Liver (tissue), 9 donors: ENCODE data around the gene CLK1. TPM values are rescaled to one million over a fixed set of nuclear protein-coding genes. Genes with fewer than 3 reads are reported as not detected.
"Not testable (repeated sequence)": the region's sequence is repeated elsewhere in the genome, so short reads cannot be mapped to it uniquely, and the experiment has no call there.

Experiments
- DNase-seq: peaks from one replicate; pipeline ENCODE4 v3.0.0-alpha.2; 2017; ENCODE audit warnings: low spot score
- H3K27ac ChIP-seq, 2 donors: one replicate each; pipeline ENCODE4 v1.7.0; 2013; ENCODE audit warnings: inconsistent platforms in 2 of 2, low read length in 2 of 2, control low read depth in 1 of 2, low read depth in 1 of 2, mild to moderate bottlenecking in 1 of 2
- H3K27me3 ChIP-seq, 4 donors: one replicate each; pipeline versions ENCODE4 v1.6.1 to v1.7.0; 2013; ENCODE audit warnings: low read length in 3 of 4, inconsistent platforms in 1 of 4, mild to moderate bottlenecking in 1 of 4, moderate library complexity in 1 of 4; ENCODE audit not compliant: control insufficient read depth in 4 of 4, insufficient read depth in 4 of 4
- H3K36me3 ChIP-seq, 4 donors: one replicate each; pipeline versions ENCODE4 v1.6.1 to v1.7.0; 2013; ENCODE audit warnings: low read length in 3 of 4, mild to moderate bottlenecking in 3 of 4, low read depth in 1 of 4, moderate library complexity in 1 of 4; ENCODE audit not compliant: control insufficient read depth in 4 of 4, insufficient read depth in 3 of 4
- H3K4me1 ChIP-seq, 4 donors: one replicate each; pipeline versions ENCODE4 v1.6.1 to v1.7.0; 2013; ENCODE audit warnings: low read length in 3 of 4, mild to moderate bottlenecking in 3 of 4, moderate library complexity in 1 of 4; ENCODE audit not compliant: control insufficient read depth in 4 of 4, insufficient read depth in 4 of 4
- H3K4me3 ChIP-seq, 3 donors: one replicate each; pipeline versions ENCODE4 v1.6.1 to v1.7.0; 2013; ENCODE audit warnings: low read length in 3 of 3, control low read depth in 1 of 3, low read depth in 1 of 3, mild to moderate bottlenecking in 1 of 3
- H3K9ac ChIP-seq, 2 donors: one replicate each; pipeline ENCODE4 v1.7.0; 2013; ENCODE audit warnings: low read length in 2 of 2, mild to moderate bottlenecking in 2 of 2, moderate library complexity in 2 of 2, control low read depth in 1 of 2, low read depth in 1 of 2
- H3K9me3 ChIP-seq, 4 donors: one replicate each; pipeline versions ENCODE4 v1.6.1 to v1.7.0; 2013; ENCODE audit warnings: low read length in 3 of 4; ENCODE audit not compliant: control insufficient read depth in 4 of 4
- EGR1 ChIP-seq, 2 donors: IDR thresholded peaks; 2 replicates each; pipeline ENCODE4 v1.6.1; 2016 to 2018; ENCODE audit warnings: antibody characterized with exemption in 2 of 2, low read depth in 2 of 2
- FOXA1 ChIP-seq: IDR thresholded peaks from 2 replicates; pipeline ENCODE4 v1.6.1; 2016; ENCODE audit warnings: antibody characterized with exemption
- FOXA2 ChIP-seq: IDR thresholded peaks from 2 replicates; pipeline ENCODE4 v1.6.1; 2016; ENCODE audit warnings: antibody characterized with exemption
- GABPA ChIP-seq, 2 donors: IDR thresholded peaks in 1 of 2; conservative IDR thresholded peaks in 1 of 2; 2 replicates each; pipeline ENCODE4 v1.6.1; 2016; ENCODE audit warnings: antibody characterized with exemption in 2 of 2, mild to moderate bottlenecking in 1 of 2, moderate library complexity in 1 of 2
- HNF4A ChIP-seq, 2 donors: conservative IDR thresholded peaks; 2 replicates each; pipeline ENCODE4 v1.6.1; 2016; ENCODE audit warnings: antibody characterized with exemption in 2 of 2, mild to moderate bottlenecking in 2 of 2
- HNF4G ChIP-seq: IDR thresholded peaks from 2 replicates; pipeline ENCODE4 v1.6.1; 2016; ENCODE audit warnings: antibody characterized with exemption
- JUND ChIP-seq, 2 donors: IDR thresholded peaks; 2 replicates each; pipeline ENCODE4 v1.6.1; 2016; ENCODE audit warnings: antibody characterized with exemption in 2 of 2
- NR2F2 ChIP-seq: IDR thresholded peaks from 2 replicates; pipeline ENCODE4 v1.6.1; 2016; ENCODE audit warnings: antibody characterized with exemption
- RAD21 ChIP-seq, 2 donors: IDR thresholded peaks; 2 replicates each; pipeline ENCODE4 v1.6.1; 2016; ENCODE audit warnings: antibody characterized with exemption in 2 of 2, mild to moderate bottlenecking in 2 of 2
- SP1 ChIP-seq: IDR thresholded peaks from 2 replicates; pipeline ENCODE4 v1.6.1; 2018; ENCODE audit warnings: antibody characterized with exemption, mild to moderate bottlenecking
- TAF1 ChIP-seq: conservative IDR thresholded peaks from 2 replicates; pipeline ENCODE4 v1.6.1; 2016; ENCODE audit warnings: antibody characterized with exemption, mild to moderate bottlenecking
- YY1 ChIP-seq: IDR thresholded peaks from 2 replicates; pipeline ENCODE4 v1.6.1; 2016; ENCODE audit warnings: antibody characterized with exemption, mild to moderate bottlenecking
- WGBS: extraction: QIAGEN DNeasy Blood & Tissue Kit; methylation state at CpG from one replicate; pipeline ENCODE4 v1.1.7; 2013; 5-methylcytosine and 5-hydroxymethylcytosine counted together
- polyA plus RNA-seq, 2 donors: library from polyadenylated mRNA; stranded (reverse) in 1 of 2; unstranded in 1 of 2; fragments of 200-250 nt in 1 of 2; fragments of >200 nt in 1 of 2; fragmentation: Nextera tagmentation in 1 of 2; extraction: Ambion mirVana in 1 of 2; gene quantifications; one replicate each; pipeline versions ENCODE4 v1.2.1 to v1.2.3, GENCODE V29; 2013 to 2015
- total RNA-seq, 2 donors: library from RNA; depleted of rRNA; stranded (reverse); fragments of >200 nt; gene quantifications; one replicate each; pipeline ENCODE4 v1.2.3, GENCODE V29; 2014
- TF ChIP-seq, protein P1 (sequence below): IDR thresholded peaks from 2 replicates; pipeline ENCODE4 v1.6.1; 2016; ENCODE audit warnings: antibody characterized with exemption
- TF ChIP-seq, protein P2 (sequence below): IDR thresholded peaks from 2 replicates; pipeline ENCODE4 v1.6.1; 2016; ENCODE audit warnings: antibody characterized with exemption, mild to moderate bottlenecking
- TF ChIP-seq, protein P3 (sequence below): IDR thresholded peaks from 2 replicates; pipeline ENCODE4 v1.6.1; 2016; ENCODE audit warnings: antibody characterized with exemption
- TF ChIP-seq, protein P4 (sequence below): IDR thresholded peaks from 2 replicates; pipeline ENCODE4 v1.6.1; 2016; ENCODE audit warnings: antibody characterized with exemption
- TF ChIP-seq, protein P5 (sequence below): fragments of 150-350 bp; IDR thresholded peaks from 2 replicates; pipeline ENCODE4 v1.5.1; 2017; ENCODE audit warnings: improper control_type of control experiment, low read depth, low read length; ENCODE audit not compliant: missing input control
- donor health status: healthy.
- donor health status: healthy.
- donor health status: healthy.
- donor health status: healthy.
- donor health status: healthy.

Gene CLK1
- total and polyA plus RNA-seq, 4 donors: 21.2 to 86.3 (median 61.8) TPM

DNA sequence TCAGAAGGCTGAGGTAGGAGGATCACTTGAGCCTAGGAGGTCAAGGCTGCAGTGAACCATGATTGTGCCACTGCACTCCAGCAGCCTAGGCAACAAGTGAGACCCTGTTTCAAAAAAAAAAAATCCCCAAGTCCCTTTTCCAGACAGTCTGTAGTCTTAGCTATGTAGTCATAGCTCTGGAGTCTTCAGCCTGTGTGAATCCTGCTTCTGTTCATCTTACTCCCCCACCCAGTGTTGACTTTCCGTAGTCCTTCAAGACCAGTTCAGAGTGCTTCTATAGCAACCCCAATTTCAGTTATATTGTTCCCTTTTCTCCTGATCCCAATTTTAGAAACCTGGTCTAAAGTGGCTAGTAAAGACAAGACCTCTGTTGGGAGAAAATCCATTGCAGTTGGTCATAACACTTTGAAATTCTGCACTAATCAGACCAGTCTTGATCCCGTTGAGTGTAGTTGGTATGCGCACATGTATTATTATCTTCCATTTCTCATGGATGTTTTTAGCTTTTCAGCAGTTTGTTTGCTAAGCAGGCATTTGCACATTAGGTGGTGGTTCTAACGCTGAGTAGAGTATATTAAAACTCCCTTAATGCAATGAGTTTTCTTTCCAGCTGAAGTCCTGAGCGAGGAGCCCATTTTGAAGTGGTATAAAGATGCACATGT is 43.8 kb downstream of the CLK1 start:
- DNase-seq: no peak
- peaks cover 10 to 63% (median 62%) of the 10 kb centered on the region in 4 donors for H3K36me3 ChIP-seq
- no peak overlapping the region for H3K4me3 ChIP-seq
- no peaks in the 10 kb centered on the region for H3K27me3 ChIP-seq
- TF ChIP-seq NR2F2 (no peak), TAF1 (no peak), JUND (IDR thresholded peaks at IDR 0.05) (no peak), FOXA2 (no peak), SP1 (no peak), RAD21 (IDR thresholded peaks at IDR 0.05) (no peak), GABPA (IDR thresholded peaks at IDR 0.05 in 1 of 2, conservative IDR thresholded peaks at IDR 0.05 in 1 of 2) (no peak), HNF4A (conservative IDR thresholded peaks at IDR 0.05) (no peak), FOXA1 (no peak), YY1 (no peak), EGR1 (IDR thresholded peaks at IDR 0.05; ENCODE audit: low read depth in 2 of 2) (no peak), HNF4G (no peak)
- TF ChIP-seq, protein P1, sequence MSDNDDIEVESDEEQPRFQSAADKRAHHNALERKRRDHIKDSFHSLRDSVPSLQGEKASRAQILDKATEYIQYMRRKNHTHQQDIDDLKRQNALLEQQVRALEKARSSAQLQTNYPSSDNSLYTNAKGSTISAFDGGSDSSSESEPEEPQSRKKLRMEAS: no peak
- TF ChIP-seq, protein P2, sequence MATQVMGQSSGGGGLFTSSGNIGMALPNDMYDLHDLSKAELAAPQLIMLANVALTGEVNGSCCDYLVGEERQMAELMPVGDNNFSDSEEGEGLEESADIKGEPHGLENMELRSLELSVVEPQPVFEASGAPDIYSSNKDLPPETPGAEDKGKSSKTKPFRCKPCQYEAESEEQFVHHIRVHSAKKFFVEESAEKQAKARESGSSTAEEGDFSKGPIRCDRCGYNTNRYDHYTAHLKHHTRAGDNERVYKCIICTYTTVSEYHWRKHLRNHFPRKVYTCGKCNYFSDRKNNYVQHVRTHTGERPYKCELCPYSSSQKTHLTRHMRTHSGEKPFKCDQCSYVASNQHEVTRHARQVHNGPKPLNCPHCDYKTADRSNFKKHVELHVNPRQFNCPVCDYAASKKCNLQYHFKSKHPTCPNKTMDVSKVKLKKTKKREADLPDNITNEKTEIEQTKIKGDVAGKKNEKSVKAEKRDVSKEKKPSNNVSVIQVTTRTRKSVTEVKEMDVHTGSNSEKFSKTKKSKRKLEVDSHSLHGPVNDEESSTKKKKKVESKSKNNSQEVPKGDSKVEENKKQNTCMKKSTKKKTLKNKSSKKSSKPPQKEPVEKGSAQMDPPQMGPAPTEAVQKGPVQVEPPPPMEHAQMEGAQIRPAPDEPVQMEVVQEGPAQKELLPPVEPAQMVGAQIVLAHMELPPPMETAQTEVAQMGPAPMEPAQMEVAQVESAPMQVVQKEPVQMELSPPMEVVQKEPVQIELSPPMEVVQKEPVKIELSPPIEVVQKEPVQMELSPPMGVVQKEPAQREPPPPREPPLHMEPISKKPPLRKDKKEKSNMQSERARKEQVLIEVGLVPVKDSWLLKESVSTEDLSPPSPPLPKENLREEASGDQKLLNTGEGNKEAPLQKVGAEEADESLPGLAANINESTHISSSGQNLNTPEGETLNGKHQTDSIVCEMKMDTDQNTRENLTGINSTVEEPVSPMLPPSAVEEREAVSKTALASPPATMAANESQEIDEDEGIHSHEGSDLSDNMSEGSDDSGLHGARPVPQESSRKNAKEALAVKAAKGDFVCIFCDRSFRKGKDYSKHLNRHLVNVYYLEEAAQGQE: no peak
- TF ChIP-seq, protein P3, sequence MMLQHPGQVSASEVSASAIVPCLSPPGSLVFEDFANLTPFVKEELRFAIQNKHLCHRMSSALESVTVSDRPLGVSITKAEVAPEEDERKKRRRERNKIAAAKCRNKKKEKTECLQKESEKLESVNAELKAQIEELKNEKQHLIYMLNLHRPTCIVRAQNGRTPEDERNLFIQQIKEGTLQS: no peak
- TF ChIP-seq, protein P4, sequence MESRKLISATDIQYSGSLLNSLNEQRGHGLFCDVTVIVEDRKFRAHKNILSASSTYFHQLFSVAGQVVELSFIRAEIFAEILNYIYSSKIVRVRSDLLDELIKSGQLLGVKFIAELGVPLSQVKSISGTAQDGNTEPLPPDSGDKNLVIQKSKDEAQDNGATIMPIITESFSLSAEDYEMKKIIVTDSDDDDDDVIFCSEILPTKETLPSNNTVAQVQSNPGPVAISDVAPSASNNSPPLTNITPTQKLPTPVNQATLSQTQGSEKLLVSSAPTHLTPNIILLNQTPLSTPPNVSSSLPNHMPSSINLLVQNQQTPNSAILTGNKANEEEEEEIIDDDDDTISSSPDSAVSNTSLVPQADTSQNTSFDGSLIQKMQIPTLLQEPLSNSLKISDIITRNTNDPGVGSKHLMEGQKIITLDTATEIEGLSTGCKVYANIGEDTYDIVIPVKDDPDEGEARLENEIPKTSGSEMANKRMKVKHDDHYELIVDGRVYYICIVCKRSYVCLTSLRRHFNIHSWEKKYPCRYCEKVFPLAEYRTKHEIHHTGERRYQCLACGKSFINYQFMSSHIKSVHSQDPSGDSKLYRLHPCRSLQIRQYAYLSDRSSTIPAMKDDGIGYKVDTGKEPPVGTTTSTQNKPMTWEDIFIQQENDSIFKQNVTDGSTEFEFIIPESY: no peak
- TF ChIP-seq, protein P5, sequence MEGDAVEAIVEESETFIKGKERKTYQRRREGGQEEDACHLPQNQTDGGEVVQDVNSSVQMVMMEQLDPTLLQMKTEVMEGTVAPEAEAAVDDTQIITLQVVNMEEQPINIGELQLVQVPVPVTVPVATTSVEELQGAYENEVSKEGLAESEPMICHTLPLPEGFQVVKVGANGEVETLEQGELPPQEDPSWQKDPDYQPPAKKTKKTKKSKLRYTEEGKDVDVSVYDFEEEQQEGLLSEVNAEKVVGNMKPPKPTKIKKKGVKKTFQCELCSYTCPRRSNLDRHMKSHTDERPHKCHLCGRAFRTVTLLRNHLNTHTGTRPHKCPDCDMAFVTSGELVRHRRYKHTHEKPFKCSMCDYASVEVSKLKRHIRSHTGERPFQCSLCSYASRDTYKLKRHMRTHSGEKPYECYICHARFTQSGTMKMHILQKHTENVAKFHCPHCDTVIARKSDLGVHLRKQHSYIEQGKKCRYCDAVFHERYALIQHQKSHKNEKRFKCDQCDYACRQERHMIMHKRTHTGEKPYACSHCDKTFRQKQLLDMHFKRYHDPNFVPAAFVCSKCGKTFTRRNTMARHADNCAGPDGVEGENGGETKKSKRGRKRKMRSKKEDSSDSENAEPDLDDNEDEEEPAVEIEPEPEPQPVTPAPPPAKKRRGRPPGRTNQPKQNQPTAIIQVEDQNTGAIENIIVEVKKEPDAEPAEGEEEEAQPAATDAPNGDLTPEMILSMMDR: no peak
- H3K9ac ChIP-seq: no peak overlapping the region
- H3K4me1 ChIP-seq: no peaks in the 10 kb centered on the region
- no peaks in the 10 kb centered on the region for H3K9me3 ChIP-seq
- 95% methylated on average over 5 of the region's 5 CpGs for WGBS
- no peak overlapping the region for H3K27ac ChIP-seq

DNA sequence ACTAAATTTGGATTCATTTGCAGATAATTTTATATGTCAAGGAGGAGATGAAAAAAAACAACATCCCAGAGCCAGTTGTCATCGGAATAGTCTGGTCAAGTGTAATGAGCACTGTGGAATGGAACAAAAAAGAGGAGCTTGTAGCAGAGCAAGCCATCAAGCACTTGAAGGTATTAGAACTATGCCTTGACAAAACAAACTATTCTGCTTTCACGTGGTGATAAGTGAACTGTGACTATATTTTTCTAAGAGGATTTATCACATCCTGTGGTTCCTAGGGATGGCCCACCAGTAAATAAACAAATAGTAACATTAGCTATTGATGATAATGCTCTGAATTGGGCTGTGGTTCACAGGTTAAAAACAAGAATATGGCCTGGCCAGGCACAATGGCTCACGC is 45.7 kb downstream of the CLK1 start:
- peaks cover 9 to 79% (median 79%) of the 10 kb centered on the region in 4 donors for H3K36me3 ChIP-seq
- H3K9ac ChIP-seq, H3K4me1 ChIP-seq, DNase-seq, H3K27ac ChIP-seq, H3K9me3 ChIP-seq, H3K27me3 ChIP-seq, H3K4me3 ChIP-seq: not testable (repeated sequence)
- WGBS: 91% methylated on average over 3 of the region's 3 CpGs
